GM12874 (cell line): Measurements from ENCODE around the gene NELFE.
"Not testable (repeated sequence)": the region's sequence is repeated elsewhere in the genome, so short reads cannot be mapped to it uniquely, and the experiment has no call there.

Experiments used
- CTCF ChIP-seq: IDR thresholded peaks from 2 replicates; pipeline ENCODE4 v1.5.1; 2011; ENCODE audit warnings: low read depth, mild to moderate bottlenecking, control low read depth, low read length, moderate library complexity; ENCODE audit not compliant: insufficient read depth

Gene NELFE

GRCh38 chr6:31958741-31959739 is at the start of gene NELFE, which contains the start of gene SKIC2:
NELFE (minus strand) TSS chr6:31958971; CDS start chr6:31958446, 525 bp downstream.
SKIC2 (plus strand) TSS chr6:31959175; CDS start chr6:31959193, 18 bp downstream.
- no peak for TF ChIP-seq CTCF

- not testable (repeated sequence) for TF ChIP-seq CTCF
Observed at GRCh38 chr6:31981744-31982143, 23.0 kb upstream of the NELFE start, which contains the start of gene C4A. C4A (plus strand) TSS chr6:31982057; CDS start chr6:31982108, 51 bp downstream.

GRCh38 chr6:31979238-31979898 is 20.6 kb upstream of the NELFE start:
- TF ChIP-seq CTCF, result no peak

GRCh38 chr6:31978831-31979230 is 20.1 kb upstream of the NELFE start:
- TF ChIP-seq CTCF, result no peak

DNA sequence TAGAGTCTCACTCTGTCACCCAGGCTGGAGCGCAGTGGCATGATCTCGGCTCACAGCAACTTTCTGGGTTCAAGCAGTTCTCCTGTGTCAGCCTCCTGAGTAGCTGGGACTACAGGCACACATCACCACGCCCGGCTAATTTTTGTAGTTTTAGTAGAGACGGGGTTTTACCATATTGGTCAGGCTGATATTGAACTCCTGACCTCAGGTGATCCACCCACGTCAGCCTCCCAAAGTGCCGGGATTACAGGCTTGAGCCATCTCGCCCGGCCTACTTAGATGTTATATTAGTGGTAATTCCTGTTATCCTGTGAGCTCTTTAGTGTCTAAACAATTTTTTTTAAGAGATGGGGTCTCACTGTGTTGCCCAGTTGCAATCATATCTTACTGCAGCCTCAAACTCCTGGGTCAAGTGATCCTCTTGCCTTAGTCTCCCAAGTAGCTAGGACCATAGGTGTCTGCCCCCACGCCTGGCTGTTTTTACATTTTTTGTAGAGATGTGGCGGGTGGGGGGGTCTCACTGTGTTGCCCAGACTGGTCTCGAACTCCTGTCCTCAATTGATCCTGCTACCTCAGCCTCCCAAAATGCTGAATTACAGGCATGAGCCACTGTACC is 19.2 kb upstream of the NELFE start:
- no peak for TF ChIP-seq CTCF

GRCh38 chr6:31972709-31973350 is 14.1 kb upstream of the NELFE start:
- no peak for TF ChIP-seq CTCF
